Measurements from ENCODE around the gene TFEB.

DNA sequence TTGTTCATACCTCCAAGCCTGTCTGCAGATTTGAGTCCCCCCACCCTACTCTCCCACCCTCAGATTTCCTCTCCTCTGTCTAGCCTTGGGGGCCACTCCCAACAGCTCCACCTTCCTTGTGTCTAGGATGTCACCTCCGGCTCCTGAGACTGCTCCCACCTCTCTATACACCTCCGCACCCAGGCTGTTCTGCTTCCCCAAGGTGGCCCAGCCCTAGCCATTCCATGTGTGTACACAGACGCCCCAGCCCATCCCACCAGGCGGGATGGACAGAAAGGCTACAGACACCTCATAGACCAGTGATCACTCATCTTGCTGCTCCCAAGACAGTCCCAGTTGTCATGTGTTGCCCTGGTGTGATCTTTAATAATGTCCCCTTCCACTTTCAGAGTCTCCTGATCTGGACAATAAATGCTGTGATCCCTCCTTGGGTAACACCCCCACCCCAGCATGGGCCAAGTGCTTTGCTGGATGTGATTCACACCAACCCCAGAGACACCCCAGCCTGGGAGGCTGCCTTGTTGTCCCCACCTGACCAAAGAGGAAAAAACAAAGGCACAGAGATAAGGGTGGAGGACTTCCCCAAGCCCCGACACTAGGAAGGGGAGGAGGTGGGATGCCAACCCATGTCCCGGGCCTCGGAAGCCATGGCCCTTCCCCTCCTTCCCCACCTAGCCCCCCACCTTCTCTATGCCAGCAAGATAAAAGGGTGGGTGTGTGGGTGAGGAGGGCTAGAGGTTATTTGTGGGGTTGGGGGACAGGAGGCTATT is 61.0 kb downstream of the TFEB start:
- no peak for TF ChIP-seq EZH2 (IDR thresholded peaks at IDR 0.05; ENCODE audit: borderline replicate concordance, low read depth, low read length, poor library complexity, severe bottlenecking)
- TF ChIP-seq, protein P1, sequence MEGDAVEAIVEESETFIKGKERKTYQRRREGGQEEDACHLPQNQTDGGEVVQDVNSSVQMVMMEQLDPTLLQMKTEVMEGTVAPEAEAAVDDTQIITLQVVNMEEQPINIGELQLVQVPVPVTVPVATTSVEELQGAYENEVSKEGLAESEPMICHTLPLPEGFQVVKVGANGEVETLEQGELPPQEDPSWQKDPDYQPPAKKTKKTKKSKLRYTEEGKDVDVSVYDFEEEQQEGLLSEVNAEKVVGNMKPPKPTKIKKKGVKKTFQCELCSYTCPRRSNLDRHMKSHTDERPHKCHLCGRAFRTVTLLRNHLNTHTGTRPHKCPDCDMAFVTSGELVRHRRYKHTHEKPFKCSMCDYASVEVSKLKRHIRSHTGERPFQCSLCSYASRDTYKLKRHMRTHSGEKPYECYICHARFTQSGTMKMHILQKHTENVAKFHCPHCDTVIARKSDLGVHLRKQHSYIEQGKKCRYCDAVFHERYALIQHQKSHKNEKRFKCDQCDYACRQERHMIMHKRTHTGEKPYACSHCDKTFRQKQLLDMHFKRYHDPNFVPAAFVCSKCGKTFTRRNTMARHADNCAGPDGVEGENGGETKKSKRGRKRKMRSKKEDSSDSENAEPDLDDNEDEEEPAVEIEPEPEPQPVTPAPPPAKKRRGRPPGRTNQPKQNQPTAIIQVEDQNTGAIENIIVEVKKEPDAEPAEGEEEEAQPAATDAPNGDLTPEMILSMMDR (conservative IDR thresholded peaks at IDR 0.05; ENCODE audit: low read depth, low read length): no peak
